Pancreas (tissue), 10 donors: Measurements from ENCODE around the gene GPT2. TPM values are rescaled to one million over a fixed set of nuclear protein-coding genes. Genes with fewer than 3 reads are reported as not detected.

Source experiments
- ATAC-seq, 4 donors: fragments of 200-7000 bp; cut with Tn5 transposase; one replicate each; pipeline versions ENCODE4 v1.8.0 to v1.9.1; 2020; ENCODE audit warnings: mild to moderate bottlenecking in 4 of 4, moderate library complexity in 4 of 4
- DNase-seq, 6 donors: peaks; one replicate each; pipeline ENCODE4 v3.0.0-alpha.2; 2020
- FAIRE-seq: peaks from 2 replicates; lab custom pipeline; 2012; peaks lifted over from hg19 to GRCh38; lab: Jason Lieb, UNC
- H3K27ac ChIP-seq, 4 donors: fragments of 200-600 bp; sonication (generic); 1 replicate in 3 of 4; 2 replicates in 1 of 4; pipeline versions ENCODE4 v1.5.0 to v1.8.0; 2020
- H3K27me3 ChIP-seq, 4 donors: fragments of 200-600 bp; one replicate each; pipeline ENCODE4 v1.8.0; 2021
- H3K36me3 ChIP-seq, 3 donors: fragments of 200-600 bp; sonication (generic) in 1 of 3; one replicate each; pipeline versions ENCODE4 v1.5.0 to v1.8.0; 2020 to 2021
- H3K4me1 ChIP-seq, 3 donors: fragments of 200-600 bp; one replicate each; pipeline ENCODE4 v1.8.0; 2021
- H3K4me3 ChIP-seq, 4 donors: fragments of 200-600 bp; sonication (generic) in 2 of 4; one replicate each; pipeline versions ENCODE4 v1.5.0 to v1.8.0; 2020 to 2021
- H3K9me3 ChIP-seq, 4 donors: fragments of 200-600 bp; one replicate each; pipeline ENCODE4 v1.8.0; 2021
- WGBS, 2 donors: extraction: QIAGEN DNeasy Blood & Tissue Kit; methylation state at CpG; one replicate each; pipeline ENCODE4 v1.1.7; 2013; 5-methylcytosine and 5-hydroxymethylcytosine counted together
- intact Hi-C, 3 donors: fragments of 100-400 bp; cut with DNase I; formaldehyde crosslinking; loops; one replicate each; pipeline versions ENCODE4 v1.11.1 to v1.14.2; 2022
- polyA plus RNA-seq, 2 donors: library from polyadenylated mRNA; stranded (reverse); fragments of 200-250 nt; gene quantifications; one replicate each; pipeline ENCODE4 v1.2.3, GENCODE V29; 2013
- total RNA-seq, 6 donors: library from RNA; stranded (reverse); fragmentation: NEBNext Ultra II Directional in 4 of 6; extraction: Animal tissue kit (Norgen Biotek cat#: 25700) in 4 of 6; gene quantifications; one replicate each; pipeline versions ENCODE4 v1.2.1 to v1.2.4, GENCODE V29; 2021 to 2023
- TF ChIP-seq, protein P1 (sequence below), 4 donors: fragments of 200-600 bp; sonication (generic) in 3 of 4; IDR thresholded peaks; one replicate each; pipeline versions ENCODE4 v1.5.0 to v1.8.0; 2021; ENCODE audit warnings: antibody characterized with exemption in 4 of 4
- donor health status: healthy with polysubstance abuse.
- donor health status: DM: no; HTN: no; CAD: no; lungs with moderate emphysema.
- donor health status: DM: no; HTN: no; CAD: no.
- donor health status: control.
- donor health status: control.
- donor health status: Bipolar disorder and iron deficiency.
- donor health status: DM: yes; HTN: yes; CAD: no.
- donor health status: DM: no; HTN: no; CAD: no.
- donor health status: DM: no; HTN: no; CAD: no.
- donor health status: DM: yes; HTN: yes; CAD: no.

Gene GPT2
- total and polyA plus RNA-seq, 8 donors: 29.7 to 122 (median 77.2) TPM

DNA sequence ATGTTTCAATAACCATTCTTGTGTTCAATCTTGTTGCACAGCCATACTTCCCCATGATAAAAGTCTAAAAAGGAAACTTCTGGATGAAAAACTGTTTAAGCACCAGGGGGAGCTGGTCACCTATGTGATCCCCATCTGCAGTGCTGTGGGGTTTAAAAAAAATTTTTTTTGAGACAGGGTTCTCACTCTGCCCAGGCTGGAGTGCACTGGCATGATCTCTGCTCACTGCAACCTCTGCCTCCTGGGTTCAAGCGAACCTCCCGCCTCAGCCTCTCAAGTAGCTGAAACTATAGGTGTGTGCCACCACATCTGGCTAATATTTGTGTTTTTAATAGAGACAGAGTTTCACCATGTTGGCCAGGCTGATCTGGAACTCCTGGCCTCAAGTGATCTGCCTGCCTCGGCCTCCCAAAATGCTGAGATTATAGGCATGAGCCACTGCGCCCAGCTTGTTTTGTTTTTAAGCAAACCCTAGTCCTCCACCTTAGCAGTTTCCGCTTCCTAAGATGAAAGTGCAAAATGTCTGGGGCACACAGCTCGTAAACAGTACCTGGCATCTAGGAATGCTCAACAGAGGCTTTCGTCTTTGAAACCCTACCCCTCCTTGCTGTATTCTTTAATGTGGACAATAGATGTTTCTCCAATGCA, 63.9 kb downstream of the GPT2 start:
- H3K4me1 ChIP-seq: no peaks in the 10 kb centered on the region
- no peak for FAIRE-seq
- DNase-seq: no peak
- H3K4me3 ChIP-seq: no peak overlapping the region
- WGBS, 2 donors: 79 to 81% methylated on average over 7 of the region's 7 CpGs
- peak; percentile 46 to 87 (median 86) for ATAC-seq
- no peaks in the 10 kb centered on the region for H3K36me3 ChIP-seq
- intact Hi-C loops: loop anchor here in 1 of 3 donors (10.0 kb wide), 1 partner anchor 1217 kb away; no protein-coding TSS in a partner anchor
- TF ChIP-seq, protein P1, sequence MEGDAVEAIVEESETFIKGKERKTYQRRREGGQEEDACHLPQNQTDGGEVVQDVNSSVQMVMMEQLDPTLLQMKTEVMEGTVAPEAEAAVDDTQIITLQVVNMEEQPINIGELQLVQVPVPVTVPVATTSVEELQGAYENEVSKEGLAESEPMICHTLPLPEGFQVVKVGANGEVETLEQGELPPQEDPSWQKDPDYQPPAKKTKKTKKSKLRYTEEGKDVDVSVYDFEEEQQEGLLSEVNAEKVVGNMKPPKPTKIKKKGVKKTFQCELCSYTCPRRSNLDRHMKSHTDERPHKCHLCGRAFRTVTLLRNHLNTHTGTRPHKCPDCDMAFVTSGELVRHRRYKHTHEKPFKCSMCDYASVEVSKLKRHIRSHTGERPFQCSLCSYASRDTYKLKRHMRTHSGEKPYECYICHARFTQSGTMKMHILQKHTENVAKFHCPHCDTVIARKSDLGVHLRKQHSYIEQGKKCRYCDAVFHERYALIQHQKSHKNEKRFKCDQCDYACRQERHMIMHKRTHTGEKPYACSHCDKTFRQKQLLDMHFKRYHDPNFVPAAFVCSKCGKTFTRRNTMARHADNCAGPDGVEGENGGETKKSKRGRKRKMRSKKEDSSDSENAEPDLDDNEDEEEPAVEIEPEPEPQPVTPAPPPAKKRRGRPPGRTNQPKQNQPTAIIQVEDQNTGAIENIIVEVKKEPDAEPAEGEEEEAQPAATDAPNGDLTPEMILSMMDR (IDR thresholded peaks at IDR 0.05): peak in 2 of 4 donors; percentile 18 to 24
- no peak overlapping the region for H3K27ac ChIP-seq
- no peaks in the 10 kb centered on the region for H3K9me3 ChIP-seq
- H3K27me3 ChIP-seq: no peaks in the 10 kb centered on the region

DNA sequence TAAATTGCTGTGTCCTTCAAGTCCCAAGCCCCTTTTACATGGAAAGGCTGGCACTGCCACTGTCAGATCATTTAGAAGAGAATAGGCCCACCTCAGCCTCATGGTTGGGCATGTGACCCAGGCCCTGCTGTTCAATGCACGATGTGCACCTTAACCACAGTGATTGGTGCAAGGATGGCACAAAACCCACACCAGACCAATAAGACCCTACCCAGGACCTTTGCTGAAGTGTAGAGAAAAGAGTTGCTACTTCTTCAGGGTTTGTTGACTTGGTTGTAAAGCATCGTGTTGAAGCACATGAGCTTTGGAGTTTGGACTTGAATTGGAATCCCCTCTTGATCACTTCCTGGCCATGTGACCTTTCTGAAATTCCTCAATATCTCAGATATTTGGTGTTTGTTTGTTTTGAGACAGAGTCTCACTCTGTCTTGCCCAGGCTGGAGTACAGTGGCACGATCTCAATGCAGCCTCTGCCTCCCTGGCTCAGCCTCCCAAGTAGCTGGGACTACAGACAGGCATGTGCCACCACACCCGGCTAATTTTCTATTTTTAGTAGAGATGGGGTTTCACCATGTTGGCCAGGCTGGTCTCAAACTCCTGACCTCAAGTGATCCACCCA, 64.5 kb downstream of the GPT2 start:
- no peaks in the 10 kb centered on the region for H3K27me3 ChIP-seq
- intact Hi-C loops: loop anchor here in 1 of 3 donors (10.0 kb wide), 1 partner anchor 1216 kb away; no protein-coding TSS in a partner anchor
- WGBS, 2 donors: 60 to 69% methylated on average over 4 of the region's 4 CpGs
- H3K36me3 ChIP-seq: no peaks in the 10 kb centered on the region
- no peaks in the 10 kb centered on the region for H3K4me1 ChIP-seq
- no peak overlapping the region for H3K4me3 ChIP-seq
- H3K27ac ChIP-seq: no peak overlapping the region
- no peaks in the 10 kb centered on the region for H3K9me3 ChIP-seq
- TF ChIP-seq, protein P1 (IDR thresholded peaks at IDR 0.05): no peak
- DNase-seq: no peak
- no peak for FAIRE-seq
- no peak for ATAC-seq

DNA sequence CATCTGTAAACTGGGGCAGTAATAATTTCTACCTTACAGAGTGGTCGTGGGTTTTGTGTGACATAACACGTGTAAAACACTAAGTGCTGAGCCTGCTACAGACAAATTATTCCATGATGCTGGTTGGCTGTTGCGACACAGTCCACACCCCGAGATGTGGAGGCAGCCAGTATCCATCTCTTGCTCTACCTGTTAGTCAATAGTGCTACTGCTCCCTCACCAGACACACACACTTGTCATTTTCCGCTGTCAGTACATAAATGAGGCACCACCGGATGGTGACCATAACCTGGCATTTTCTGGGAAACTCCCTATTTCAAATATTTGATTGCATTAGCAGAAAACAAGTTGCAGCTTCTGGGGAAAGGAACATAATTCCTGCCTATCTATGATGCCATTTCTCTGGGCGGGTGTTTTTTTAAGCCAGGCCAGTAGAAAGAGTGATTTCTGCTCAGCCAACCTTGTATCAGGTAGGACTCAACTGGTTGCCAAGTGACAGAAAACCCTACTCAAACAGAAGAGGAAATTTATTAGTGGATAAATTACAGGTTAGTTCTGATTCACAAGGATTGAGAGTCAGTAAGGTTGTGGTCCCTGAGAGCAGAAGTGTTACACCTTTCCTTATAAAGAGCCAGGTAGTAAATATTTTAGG, 65.2 kb downstream of the GPT2 start:
- Histone ChIP-seq H3K9me3 (no peaks in the 10 kb centered on the region), H3K4me3 (no peak overlapping the region), H3K36me3 (peaks cover 0 to 5% (median 0%) of the 10 kb centered on the region in 3 donors), H3K27me3 (no peaks in the 10 kb centered on the region), H3K4me1 (no peaks in the 10 kb centered on the region), H3K27ac (no peak overlapping the region)
- 75 to 76% methylated on average over 7 of the region's 7 CpGs for WGBS, 2 donors
- FAIRE-seq: no peak
- intact Hi-C loops: loop anchor here in 1 of 3 donors (10.0 kb wide), 1 partner anchor 1215 kb away; no protein-coding TSS in a partner anchor
- ATAC-seq: peak in 2 of 4 donors; percentile 50 to 68
- DNase-seq: no peak
- TF ChIP-seq, protein P1 (IDR thresholded peaks at IDR 0.05): no peak

DNA sequence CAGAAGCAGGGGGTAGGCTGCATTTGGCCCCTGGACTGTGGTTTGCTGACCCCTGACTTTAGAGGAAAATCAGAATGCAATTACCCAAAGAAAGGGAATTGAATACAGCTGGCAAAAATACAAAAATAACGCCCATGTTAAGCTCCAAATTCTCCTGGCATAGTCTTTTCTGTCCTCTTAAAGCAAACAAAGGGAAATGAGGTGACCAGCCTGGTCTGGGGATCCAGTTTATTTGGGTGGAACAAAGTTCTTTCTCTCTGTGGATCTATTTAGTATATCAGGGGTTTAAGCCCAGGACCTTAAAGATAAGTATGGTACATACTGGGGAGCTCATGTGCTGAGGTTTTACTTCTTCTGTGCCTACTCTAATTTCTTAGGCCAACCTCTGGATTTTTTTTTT, 65.8 kb downstream of the GPT2 start:
- Histone ChIP-seq H3K36me3 (peaks cover 0 to 11% (median 0%) of the 10 kb centered on the region in 3 donors), H3K27ac (no peak overlapping the region), H3K9me3 (no peaks in the 10 kb centered on the region), H3K27me3 (no peaks in the 10 kb centered on the region), H3K4me3 (no peak overlapping the region), H3K4me1 (no peaks in the 10 kb centered on the region)
- no peak for DNase-seq
- 35 to 41% methylated on average over 1 of the region's 1 CpG for WGBS, 2 donors
- no peak for ATAC-seq
- intact Hi-C loops: no loop called here
- no peak for FAIRE-seq
- TF ChIP-seq, protein P1 (IDR thresholded peaks at IDR 0.05): no peak
